ENCODE results near the gene NXPH2.

Gene NXPH2

GRCh38 chr2:138670734-138671133 is 109.5 kb downstream of the NXPH2 start:
- CTCF ChIA-PET: no interaction called here
- POLR2A ChIA-PET: no interaction called here
- no peak for DNase-seq (ENCODE audit: low read depth, low spot score)
- no peak for TF ChIP-seq CTCF (IDR thresholded peaks at IDR 0.05; ENCODE audit: insufficient read depth, low read length, missing control alignments)
- H3K4me3 ChIP-seq (ENCODE audit: low read depth, low read length): no peak overlapping the region

GRCh38 chr2:138665937-138666336 is 114.3 kb downstream of the NXPH2 start:
- POLR2A ChIA-PET: no interaction called here
- no peak for DNase-seq (ENCODE audit: low read depth, low spot score)
- no peak for TF ChIP-seq CTCF (IDR thresholded peaks at IDR 0.05; ENCODE audit: insufficient read depth, low read length, missing control alignments)
- CTCF ChIA-PET: no interaction called here
- no peak overlapping the region for H3K4me3 ChIP-seq (ENCODE audit: low read depth, low read length)

DNA sequence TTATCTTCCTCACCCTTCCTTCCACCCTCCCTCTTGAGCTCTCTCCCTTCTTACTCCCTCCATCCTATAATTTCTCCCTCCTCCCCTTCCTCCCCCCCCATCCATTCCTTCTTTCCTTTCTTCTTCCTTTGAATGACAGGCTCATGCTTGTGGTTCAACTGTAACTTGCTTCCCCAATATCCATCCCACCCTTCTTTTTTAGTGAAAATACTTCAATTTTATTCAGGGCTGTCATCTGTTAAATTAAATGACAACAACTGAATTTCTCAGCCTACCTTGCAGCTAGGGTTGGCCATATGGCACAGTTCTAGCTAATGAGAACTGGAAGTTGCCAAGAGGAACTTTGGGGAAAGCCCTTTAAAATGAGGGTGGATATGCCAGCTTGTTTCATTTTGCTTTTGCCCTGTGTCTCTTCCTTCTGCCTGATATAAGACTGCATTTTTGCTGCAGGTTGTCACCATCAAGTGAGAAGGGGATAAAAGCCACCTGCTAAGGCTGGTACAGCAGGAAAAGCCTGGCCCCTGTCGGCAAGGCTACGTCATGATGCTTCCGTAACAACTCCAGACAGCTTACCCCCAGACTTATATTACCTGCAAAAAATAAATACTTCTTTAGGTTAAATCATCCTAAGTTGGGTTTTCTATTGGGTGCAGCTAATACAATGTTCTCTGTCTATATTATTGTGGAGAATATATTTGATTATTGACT is 121.8 kb downstream of the NXPH2 start:
- no peak overlapping the region for H3K4me3 ChIP-seq (ENCODE audit: low read depth, low read length)
- POLR2A ChIA-PET: no interaction called here
- no peak for TF ChIP-seq CTCF (IDR thresholded peaks at IDR 0.05; ENCODE audit: insufficient read depth, low read length, missing control alignments)
- DNase-seq (ENCODE audit: low read depth, low spot score): no peak
- CTCF ChIA-PET: no interaction called here

DNA sequence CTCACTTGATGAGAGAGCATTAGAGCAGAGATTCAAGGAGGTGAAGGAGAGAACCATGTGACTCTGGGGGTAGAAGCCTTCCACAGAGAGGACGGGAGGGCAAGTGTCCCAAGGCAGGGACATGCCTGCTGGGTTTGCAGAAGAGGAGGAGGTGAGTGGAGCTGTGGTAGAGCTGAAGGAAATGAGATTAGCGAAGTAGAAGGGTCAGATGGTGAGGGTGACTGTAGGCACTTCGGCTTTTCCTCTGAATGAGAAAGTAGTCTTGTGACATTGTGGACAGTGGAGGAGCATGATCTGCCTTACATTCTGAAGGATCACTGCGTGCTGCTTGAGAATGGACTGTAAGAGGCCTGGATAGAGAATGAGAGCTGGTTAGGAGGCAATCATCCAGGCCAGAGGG is 126.0 kb downstream of the NXPH2 start:
- DNase-seq (ENCODE audit: low read depth, low spot score): no peak
- CTCF ChIA-PET: no interaction called here
- H3K4me3 ChIP-seq (ENCODE audit: low read depth, low read length): no peak overlapping the region
- no peak for TF ChIP-seq CTCF (IDR thresholded peaks at IDR 0.05; ENCODE audit: insufficient read depth, low read length, missing control alignments)
- POLR2A ChIA-PET: no interaction called here

- ChIA-PET POLR2A (no interaction called here), CTCF (no interaction called here)
- no peak for TF ChIP-seq CTCF (IDR thresholded peaks at IDR 0.05; ENCODE audit: insufficient read depth, low read length, missing control alignments)
- no peak overlapping the region for H3K4me3 ChIP-seq (ENCODE audit: low read depth, low read length)
- DNase-seq (ENCODE audit: low read depth, low spot score): no peak
Observed at GRCh38 chr2:138652378-138652777, 127.8 kb downstream of the NXPH2 start.

DNA sequence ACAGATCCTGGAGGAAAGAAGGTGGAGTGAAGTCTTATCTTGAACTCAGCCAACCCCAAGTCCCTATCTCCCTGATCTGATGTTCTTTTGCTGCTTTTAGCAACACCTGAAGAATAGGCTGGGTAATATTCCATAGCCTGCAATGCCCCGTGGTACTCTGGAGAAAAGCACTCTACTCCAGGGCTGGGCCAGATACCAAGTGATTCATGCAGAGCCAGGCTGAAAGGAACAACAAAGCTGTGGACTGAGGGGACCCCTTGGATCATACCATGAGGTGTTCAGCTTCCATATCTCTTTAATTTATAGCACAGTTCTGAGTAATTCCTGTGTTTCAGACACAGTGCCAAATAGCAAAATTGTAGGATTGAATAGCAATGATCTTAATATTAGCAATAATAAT is 130.6 kb downstream of the NXPH2 start:
- POLR2A ChIA-PET: no interaction called here
- CTCF ChIA-PET: no interaction called here
- DNase-seq (ENCODE audit: low read depth, low spot score): no peak
- H3K4me3 ChIP-seq (ENCODE audit: low read depth, low read length): no peak overlapping the region
- TF ChIP-seq CTCF (IDR thresholded peaks at IDR 0.05; ENCODE audit: insufficient read depth, low read length, missing control alignments): no peak

Measured in AG04449 (cell line).